GM18909 (cell line): ENCODE measurements around the gene SH2B2.
"Not testable (repeated sequence)": the region's sequence is repeated elsewhere in the genome, so short reads cannot be mapped to it uniquely, and the experiment has no call there.

Experiments
- ATAC-seq: cut with Tn5 transposase; IDR thresholded peaks from one replicate; pipeline ENCODE4 v1.9.1; 2021; ENCODE audit warnings: mild to moderate bottlenecking; ENCODE audit not compliant: unreplicated experiment, poor library complexity

Gene SH2B2

GRCh38 chr7:102327183-102327582 lies 40.5 kb downstream of the SH2B2 start:
- ATAC-seq = not testable (repeated sequence)

- ATAC-seq = not testable (repeated sequence)
Measured at GRCh38 chr7:102328863-102329262, 42.2 kb downstream of the SH2B2 start.

- not testable (repeated sequence) for ATAC-seq
Measured at GRCh38 chr7:102329366-102329765, 42.7 kb downstream of the SH2B2 start.

- not testable (repeated sequence) for ATAC-seq
Measured at GRCh38 chr7:102330666-102331460, 44.2 kb downstream of the SH2B2 start.

- not testable (repeated sequence) for ATAC-seq
Measured at GRCh38 chr7:102335574-102335973, 48.9 kb downstream of the SH2B2 start.

GRCh38 chr7:102337002-102337401 lies 50.3 kb downstream of the SH2B2 start:
- ATAC-seq = not testable (repeated sequence)

GRCh38 chr7:102337420-102337819 lies 50.8 kb downstream of the SH2B2 start:
- not testable (repeated sequence) for ATAC-seq

GRCh38 chr7:102340599-102341368 lies 54.1 kb downstream of the SH2B2 start:
- not testable (repeated sequence) for ATAC-seq

- ATAC-seq = not testable (repeated sequence)
Measured at GRCh38 chr7:102346983-102347382, 60.3 kb downstream of the SH2B2 start.

GRCh38 chr7:102356344-102356743 lies 69.7 kb downstream of the SH2B2 start, which contains the start of gene SPDYE6:
Gene SPDYE6, minus strand, starts transcription at chr7:102356444. Its CDS starts 421 bp downstream, at chr7:102356023.
- not testable (repeated sequence) for ATAC-seq

- ATAC-seq = peak; percentile 100
Measured at GRCh38 chr7:102363549-102364393, 77.1 kb downstream of the SH2B2 start.

- not testable (repeated sequence) for ATAC-seq
Measured at GRCh38 chr7:102364394-102364886, 77.8 kb downstream of the SH2B2 start.

GRCh38 chr7:102365390-102365789 lies 78.7 kb downstream of the SH2B2 start:
- not testable (repeated sequence) for ATAC-seq

GRCh38 chr7:102370038-102370437 lies 83.4 kb downstream of the SH2B2 start:
- ATAC-seq = not testable (repeated sequence)
